GM21367 (cell line): Measurements from ENCODE around the gene PLCL1.

Source experiments
- ATAC-seq: cut with Tn5 transposase; IDR thresholded peaks from one replicate; pipeline ENCODE4 v1.9.1; 2021; ENCODE audit not compliant: unreplicated experiment

The PLCL1 gene

GRCh38 chr2:198102120-198102519 is 297.7 kb downstream of the PLCL1 start:
- ATAC-seq = no peak

- no peak for ATAC-seq
These were observed 298.5 kb downstream of the PLCL1 start for GRCh38 chr2:198102856-198103255.

DNA sequence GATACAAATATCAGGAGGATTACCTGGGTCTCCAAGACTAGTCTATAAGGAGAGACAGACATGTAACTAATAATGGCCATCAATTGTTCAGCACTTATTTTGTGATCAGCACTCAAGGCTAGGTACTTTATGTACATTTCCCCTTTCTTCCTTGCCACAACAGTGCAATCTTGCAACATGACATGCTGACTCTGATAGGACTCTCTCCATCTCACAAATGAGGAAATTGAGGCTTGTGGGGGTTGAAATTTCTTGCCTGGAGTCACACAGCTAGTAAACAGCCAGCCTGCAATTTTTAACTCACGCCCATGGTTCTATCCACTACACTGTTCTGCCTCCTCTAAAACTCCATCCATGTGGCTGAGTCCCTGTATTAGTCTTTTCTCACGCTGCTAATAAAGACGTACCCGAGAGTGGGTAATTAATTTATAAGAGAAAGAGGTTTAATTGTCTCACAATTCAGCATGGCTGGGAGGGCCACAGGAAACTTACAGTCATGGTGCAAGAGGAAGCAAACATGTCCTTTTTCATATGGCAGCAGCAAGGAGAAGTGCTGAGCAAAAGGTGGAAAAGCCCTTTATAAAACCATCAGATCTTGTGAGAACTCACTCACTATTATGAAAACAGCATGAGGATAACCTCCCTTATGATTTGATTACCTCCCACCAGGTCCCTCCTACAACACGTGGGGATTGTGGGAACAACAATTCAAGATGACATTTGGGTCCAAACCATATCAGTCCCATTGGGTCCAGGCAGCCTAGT is 302.4 kb downstream of the PLCL1 start:
- ATAC-seq = no peak

GRCh38 chr2:198113316-198113715 is 308.9 kb downstream of the PLCL1 start:
- no peak for ATAC-seq

DNA sequence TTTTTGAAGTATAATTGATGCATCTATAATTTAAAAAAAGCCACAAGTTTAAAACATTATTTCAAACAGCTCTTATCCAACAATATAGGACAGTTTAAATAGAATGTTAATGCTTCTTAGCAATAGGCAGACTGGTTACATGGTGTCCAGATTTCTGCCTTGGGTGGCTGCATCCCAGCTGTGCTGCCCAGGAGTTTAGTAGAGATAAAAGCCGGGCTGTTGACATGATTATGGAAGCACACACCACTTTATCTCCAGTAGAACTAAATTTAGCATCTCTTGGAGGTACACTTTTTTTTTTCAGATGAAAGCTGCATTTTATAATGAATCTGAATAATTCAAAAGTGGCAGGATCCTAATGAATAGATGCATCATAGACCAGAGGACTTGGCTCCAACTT is 309.7 kb downstream of the PLCL1 start:
- ATAC-seq = no peak

DNA sequence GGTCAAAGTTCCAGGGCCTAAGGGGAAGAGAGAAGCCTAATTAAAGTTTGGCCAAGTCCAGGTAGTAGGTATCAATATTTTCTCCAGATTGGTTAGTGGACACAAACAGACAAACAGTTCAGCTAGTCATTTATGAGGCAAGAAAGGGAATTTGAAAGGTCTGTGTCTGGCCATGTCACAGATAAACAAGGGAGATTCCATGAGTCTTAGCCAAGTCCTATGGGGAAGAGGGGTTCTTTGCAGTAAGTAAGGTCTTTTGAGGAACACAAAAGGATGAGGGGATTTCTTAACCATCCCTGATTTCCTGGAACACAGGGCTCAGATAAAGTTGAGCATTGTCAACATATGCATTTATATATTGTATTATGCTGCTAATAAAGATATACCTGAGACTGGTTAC is 310.8 kb downstream of the PLCL1 start:
- ATAC-seq = no peak

DNA sequence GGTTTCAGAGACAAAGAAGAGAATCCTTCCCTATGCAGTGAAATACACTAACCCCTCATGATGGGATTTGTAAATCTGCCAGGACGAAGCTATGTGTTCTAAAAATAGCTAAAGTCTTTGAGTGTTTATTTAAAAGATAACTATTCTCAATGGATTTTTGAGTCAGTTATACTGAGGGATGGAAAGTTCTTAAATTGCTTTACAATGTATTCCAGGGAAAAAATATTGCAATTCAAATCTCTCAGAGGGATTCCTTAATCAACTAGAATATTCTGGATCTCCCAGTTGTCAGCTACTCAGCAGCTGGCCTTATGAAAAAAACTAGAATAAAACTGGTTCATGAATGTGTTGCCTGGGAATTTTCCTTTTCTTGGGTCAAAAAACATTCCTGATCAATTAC is 312.4 kb downstream of the PLCL1 start:
- no peak for ATAC-seq

DNA sequence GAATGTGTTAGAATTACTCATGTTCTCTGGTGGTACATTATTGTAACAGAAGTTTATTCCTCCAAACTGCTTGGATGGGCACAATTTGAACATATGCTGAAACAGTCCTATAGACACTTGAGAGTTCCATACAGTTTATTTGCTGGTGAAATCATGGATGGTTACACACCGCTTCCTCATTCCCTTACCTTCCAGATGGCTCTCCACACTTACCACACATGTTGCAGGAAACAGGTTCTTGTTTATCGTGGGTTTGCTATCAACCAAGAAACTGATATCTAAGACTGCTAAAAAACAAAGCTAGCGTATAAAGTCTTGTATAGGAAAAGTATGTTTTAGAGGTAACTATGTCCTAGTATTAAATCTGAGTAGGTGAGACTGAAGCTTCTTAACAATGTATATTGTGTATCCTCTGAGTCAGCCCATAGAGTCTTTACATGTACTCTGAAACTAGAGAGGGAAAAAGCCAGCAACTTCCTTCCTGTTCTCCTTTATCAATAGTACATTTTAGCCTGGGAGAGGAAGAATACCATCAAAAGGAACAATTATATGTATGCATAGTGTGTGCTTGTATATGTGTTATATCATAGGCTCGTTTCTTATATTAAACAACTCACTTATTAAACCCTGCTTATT is 313.1 kb downstream of the PLCL1 start:
- ATAC-seq = no peak

GRCh38 chr2:198127627-198128026 is 323.2 kb downstream of the PLCL1 start:
- ATAC-seq = no peak

GRCh38 chr2:198129609-198130008 is 325.2 kb downstream of the PLCL1 start:
- ATAC-seq = no peak

DNA sequence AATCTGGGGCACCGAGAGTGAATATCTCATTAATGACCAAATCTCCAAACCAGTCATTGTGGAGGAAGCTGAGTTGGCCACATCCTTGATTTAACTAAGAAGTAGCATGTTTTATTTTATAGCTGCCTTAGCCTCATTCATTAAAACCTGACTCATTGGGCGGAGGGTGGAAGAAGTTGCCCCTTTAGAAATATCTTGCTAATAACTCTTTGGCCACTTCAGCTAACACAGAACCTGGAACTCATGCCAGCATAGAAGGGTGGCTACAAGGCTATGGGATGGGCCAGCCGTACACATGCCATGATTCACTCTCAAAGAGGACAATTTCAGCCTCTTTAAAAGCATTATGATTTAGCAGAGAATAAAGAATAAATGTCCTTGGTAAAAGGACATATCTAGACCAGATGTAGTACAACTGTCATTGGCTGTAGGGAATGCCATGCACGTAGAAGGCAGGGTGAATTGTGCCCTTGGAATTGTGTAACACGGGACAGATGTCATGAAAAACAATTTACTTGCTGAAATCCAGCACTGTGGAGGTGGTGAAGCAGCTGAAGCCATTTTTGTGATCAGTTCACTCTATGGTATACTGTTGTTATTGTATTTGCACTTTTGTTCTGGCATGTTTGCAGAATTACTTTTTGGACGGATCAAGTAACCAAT is 330.0 kb downstream of the PLCL1 start:
- no peak for ATAC-seq

DNA sequence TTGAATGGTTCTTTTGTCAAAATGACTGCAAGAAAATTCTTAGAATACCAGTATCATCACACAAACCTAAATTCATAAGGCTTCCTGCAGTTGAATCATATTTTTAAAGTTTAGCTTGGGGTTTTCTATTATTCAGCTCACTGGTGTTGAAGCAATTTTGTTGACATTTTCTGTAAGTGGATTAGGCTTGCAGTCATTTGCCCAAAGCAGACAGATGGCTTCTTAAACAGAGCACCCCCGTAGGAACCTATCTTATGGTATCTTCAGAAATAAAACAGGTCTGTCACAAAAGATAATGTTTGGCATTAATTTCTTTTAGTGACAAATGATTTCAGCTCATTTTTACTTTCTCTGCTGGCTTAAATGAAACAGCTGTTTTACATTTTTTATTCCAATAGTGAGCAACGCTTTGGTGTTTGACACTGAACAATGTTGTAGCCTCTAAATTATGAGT is 331.1 kb downstream of the PLCL1 start:
- no peak for ATAC-seq

DNA sequence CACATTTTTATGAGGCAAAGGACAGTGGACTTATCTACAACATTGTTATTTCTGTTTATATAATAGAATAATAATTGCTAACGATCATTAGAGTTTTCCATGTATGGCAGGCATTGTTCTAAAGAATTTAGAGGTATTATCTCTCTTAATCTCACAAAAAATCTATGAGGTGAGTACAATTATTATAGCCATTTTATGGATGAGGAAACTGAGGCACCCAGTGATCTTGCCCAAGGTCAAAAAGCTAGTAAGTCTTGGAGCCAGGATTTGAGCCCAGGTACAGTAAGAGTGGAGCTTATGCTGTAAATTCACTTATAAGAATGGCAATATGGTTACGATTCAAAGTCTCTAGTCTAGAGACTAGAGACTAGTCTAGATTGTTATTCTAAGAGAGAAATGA is 331.7 kb downstream of the PLCL1 start:
- ATAC-seq = no peak

DNA sequence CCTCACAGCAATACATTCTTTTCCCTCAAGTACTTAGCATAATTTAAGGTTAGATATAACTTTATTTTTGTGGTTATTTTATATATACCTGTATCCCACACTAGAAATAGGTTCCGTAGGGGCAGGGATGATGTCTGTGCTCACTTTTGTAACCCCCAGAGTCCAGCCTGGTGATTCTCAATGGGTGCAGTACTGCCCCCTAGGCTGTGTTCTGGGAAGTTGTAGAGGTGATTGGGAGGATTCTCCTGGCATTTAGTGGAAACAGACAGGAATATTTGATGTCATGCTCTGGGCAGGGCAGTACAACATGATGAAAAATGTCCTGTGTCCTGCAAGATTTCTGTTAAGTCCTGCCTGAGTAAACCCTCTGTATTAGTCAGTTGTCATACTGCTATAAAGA is 333.3 kb downstream of the PLCL1 start:
- ATAC-seq = no peak

DNA sequence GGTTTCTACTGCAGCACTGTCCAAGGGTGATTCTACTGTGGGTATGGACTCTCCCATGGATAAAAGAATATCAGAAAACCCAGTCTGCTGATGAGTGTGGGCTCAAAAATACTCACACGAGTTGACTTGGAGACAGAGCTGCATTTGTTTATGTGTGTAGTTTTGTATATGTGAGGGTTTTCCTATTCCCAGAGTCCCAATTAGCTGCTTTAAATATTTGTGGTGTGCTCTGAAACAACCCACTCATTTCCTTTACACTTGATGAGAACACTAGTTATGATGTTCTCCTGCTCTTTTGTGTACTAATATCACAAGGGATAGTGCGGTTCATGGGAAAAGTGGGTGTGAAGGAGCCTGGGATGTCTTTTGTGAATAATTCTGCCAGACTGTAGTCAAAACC is 337.3 kb downstream of the PLCL1 start:
- ATAC-seq = no peak

DNA sequence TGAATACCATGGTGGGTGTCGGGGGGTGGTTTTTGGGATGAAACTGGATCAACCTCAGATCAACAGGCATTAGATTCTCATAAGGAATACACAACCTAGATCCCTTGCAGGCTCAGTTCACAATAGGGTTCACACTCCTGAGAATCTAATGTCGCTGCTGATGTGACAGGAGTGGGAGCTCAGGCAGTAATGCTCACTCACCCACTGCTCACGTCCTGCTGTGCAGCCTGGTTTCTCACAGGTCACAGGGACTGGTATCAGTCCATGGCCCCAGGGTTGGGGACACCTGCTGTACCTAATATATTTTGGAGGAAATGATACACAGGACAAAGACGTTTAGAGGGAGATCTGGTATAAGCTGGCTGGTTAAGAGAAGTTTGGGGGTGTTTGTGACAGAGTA is 338.8 kb downstream of the PLCL1 start:
- no peak for ATAC-seq

DNA sequence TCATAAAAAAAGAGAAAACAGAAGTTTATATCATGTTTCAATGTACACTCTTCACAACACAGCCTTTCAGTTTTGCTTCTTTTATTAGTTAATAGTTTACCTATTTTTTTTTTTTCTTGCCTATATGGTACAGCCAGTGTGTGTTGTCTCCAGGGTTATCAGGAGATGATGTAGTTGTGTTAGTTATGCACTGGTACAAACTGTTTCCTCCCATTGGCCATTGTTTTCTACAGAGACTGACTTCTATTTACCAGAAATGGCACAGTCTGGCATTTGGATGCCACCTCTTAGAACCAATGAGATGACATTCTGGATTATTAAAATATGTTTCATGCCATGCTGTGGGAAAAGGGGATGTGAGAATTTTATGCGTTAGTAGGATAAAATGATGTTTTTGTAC is 339.4 kb downstream of the PLCL1 start:
- ATAC-seq = no peak

- ATAC-seq = no peak
These were observed 340.3 kb downstream of the PLCL1 start for GRCh38 chr2:198144660-198145059.

DNA sequence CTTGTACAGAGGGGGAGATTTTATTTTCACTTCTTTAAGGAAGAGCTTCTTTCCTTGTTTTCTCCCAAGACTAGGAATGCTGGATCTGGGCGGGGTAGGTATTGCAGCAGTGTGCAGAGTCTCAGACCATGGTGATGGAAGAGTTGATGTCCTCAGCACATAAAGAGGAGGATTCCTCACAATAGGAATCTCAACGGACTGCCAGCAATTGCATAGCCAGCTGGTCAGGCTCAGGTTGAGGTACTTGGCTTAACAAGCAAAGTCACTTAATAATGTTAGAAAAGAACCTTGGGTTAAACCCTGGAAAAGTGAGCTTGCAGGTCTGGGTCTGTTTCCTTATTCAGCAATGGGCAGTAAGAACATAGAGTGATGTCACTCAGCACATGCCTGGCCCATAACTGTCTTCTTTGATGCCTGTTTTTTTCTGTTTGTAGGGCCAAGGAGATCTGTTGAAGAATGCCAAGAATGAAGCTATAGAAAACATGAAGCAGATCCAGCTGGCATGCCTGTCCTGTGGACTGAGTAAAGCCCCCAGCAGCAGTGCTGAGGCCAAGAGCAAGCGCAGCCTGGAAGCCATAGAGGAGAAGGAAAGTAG is 342.1 kb downstream of the PLCL1 start:
- no peak for ATAC-seq

GRCh38 chr2:198157314-198157713 is 352.9 kb downstream of the PLCL1 start:
- no peak for ATAC-seq

GRCh38 chr2:198161151-198161550 is 356.8 kb downstream of the PLCL1 start:
- no peak for ATAC-seq

DNA sequence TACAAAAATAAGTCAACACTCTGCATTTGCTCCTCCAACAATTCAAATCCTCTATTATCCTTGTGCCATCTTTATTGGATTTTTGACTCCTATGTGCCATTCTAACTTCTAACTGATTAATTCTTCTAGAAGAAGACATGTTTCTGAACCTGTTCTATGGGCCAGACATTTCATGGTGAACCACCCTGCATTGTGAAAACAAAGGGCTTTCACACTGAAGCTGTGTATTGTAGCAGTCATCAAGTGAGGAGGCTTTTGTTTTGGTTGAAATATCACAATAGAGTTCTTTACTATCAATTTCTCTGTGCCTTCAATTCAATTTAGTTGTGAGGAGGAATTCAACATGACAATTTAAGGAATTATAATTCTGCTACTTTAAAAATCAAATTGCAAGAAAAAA is 357.9 kb downstream of the PLCL1 start:
- no peak for ATAC-seq
